Memory B cell (primary cell): ENCODE data around the gene UBE2G1.

ENCODE experiments used
- ATAC-seq: fragments of 150-1000 bp; cut with Tn5 transposase; 2 replicates; pipeline ENCODE4 v1.10.0; 2021; ENCODE audit warnings: low read depth, mild to moderate bottlenecking, moderate library complexity
- DNase-seq, 2 donors: peaks; one replicate each; pipeline ENCODE4 v3.0.0; 2022; ENCODE audit warnings: low spot score in 2 of 2
- H3K27ac Mint-ChIP-seq: one replicate; pipeline ENCODE4 v1.8.0; 2022; ENCODE audit warnings: mild to moderate bottlenecking, moderate library complexity, mixed read lengths
- H3K27me3 Mint-ChIP-seq: one replicate; pipeline ENCODE4 v1.8.0; 2022; ENCODE audit warnings: mixed read lengths
- H3K36me3 Mint-ChIP-seq: one replicate; pipeline ENCODE4 v1.8.0; 2022; ENCODE audit warnings: mild to moderate bottlenecking, mixed read lengths
- H3K4me1 Mint-ChIP-seq: one replicate; pipeline ENCODE4 v1.8.0; 2022; ENCODE audit warnings: mixed read lengths
- H3K4me3 Mint-ChIP-seq: one replicate; pipeline ENCODE4 v1.8.0; 2022; ENCODE audit warnings: mild to moderate bottlenecking, moderate library complexity, mixed read lengths
- H3K9me3 Mint-ChIP-seq: one replicate; pipeline ENCODE4 v1.8.0; 2022; ENCODE audit warnings: mixed read lengths

Gene UBE2G1

DNA sequence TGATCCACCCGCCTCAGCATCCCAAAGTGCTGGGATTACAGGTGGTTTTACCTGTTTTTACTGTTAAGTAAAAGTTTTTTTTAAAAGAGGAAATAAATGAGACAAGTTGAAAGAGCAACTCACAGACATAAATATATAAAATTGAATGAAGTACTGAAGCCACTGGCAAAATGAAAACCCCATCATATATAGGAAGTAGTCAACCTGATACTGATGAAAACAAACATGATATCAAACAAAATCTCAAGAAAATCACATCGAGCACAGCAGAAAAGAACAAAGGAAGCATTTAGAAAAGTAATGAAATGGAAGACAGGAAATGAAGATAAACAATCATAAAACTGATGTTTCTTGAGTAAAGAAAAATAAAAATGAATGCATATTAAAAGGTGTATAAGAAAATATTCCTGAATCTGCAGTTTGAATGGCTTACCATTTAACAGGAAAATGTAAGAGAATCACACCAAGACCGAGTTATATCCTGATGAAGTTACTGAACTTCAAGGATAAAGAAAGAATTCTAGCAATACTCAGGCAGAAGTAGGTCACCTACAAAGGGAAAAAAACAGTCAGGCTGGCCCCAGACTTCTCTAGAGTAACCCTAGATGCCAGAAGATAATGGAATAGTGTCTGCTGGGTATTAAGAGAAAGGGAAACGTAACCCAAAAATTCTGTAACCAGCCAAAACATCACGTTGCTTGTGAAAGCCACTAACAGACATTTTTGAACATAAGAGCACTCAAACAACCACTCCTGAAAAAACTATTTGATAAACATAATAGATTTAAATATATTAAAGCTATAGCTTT is 31.5 kb downstream of the UBE2G1 start:
- Mint-ChIP-seq H3K27me3 (no peaks in the 10 kb centered on the region), H3K4me1 (peaks cover 24% of the 10 kb centered on the region), H3K36me3 (peaks cover 5% of the 10 kb centered on the region), H3K9me3 (no peaks in the 10 kb centered on the region), H3K4me3 (peak overlapping the region; percentile 12), H3K27ac (peak overlapping the region; percentile 56)
- no peak for DNase-seq
- ATAC-seq: no peak

- ATAC-seq (no peak), DNase-seq (no peak)
- Mint-ChIP-seq H3K9me3 (no peaks in the 10 kb centered on the region), H3K36me3 (peaks cover 3% of the 10 kb centered on the region), H3K4me3 (no peak overlapping the region), H3K27me3 (no peaks in the 10 kb centered on the region), H3K4me1 (peaks cover 24% of the 10 kb centered on the region), H3K27ac (peak overlapping the region; percentile 56)
These were observed 32.1 kb downstream of the UBE2G1 start for GRCh38 chr17:4334332-4334731.

DNA sequence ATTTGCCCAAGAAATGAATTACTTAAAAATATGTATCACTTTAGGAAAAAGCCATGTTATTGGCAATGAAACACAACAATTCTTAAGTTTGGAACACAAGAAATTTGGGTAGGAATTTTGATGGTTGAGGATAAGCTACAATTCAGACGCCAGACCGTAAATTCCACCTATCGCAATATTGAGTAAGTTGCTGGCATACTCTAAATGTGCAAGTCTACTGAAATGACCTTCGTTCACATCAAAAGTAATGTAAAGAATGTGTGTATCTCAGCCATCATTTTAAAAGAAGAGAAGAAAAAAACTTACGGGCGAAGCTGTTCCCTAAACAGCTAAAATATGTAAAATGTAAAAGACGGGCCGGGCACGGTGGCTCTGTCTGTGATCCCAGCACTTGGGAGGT is 33.4 kb downstream of the UBE2G1 start:
- Mint-ChIP-seq H3K9me3 (no peaks in the 10 kb centered on the region), H3K27ac (peak overlapping the region; percentile 42), H3K4me3 (no peak overlapping the region), H3K36me3 (peaks cover 5% of the 10 kb centered on the region), H3K27me3 (no peaks in the 10 kb centered on the region), H3K4me1 (peaks cover 24% of the 10 kb centered on the region)
- ATAC-seq: no peak
- no peak for DNase-seq

GRCh38 chr17:4332296-4332970 is 34.0 kb downstream of the UBE2G1 start:
- H3K27me3 Mint-ChIP-seq: no peaks in the 10 kb centered on the region
- no peak overlapping the region for H3K4me3 Mint-ChIP-seq
- DNase-seq (no peak), ATAC-seq (no peak)
- H3K36me3 Mint-ChIP-seq: peaks cover 10% of the 10 kb centered on the region
- H3K27ac Mint-ChIP-seq: peak overlapping the region; percentile 42
- H3K4me1 Mint-ChIP-seq: peaks cover 30% of the 10 kb centered on the region
- H3K9me3 Mint-ChIP-seq: no peaks in the 10 kb centered on the region

DNA sequence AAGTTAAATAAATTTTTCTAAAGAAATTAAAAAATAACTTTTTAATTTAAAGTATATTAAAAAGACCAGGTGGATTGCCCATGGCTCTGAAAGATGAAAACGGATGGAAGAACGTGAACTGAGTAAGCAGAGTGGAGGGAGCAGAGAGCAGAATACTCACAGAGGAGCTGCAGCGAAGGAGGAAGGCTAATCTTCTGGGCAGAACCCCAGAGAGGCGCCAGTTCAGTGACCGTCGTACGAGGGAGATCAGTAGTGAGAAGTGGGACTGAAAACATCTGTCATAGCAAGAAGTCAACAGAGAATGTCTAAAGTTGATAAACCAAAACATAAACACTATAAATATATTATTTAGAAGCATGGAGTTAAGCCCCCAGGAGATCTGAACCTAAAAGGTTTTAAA is 34.9 kb downstream of the UBE2G1 start:
- ATAC-seq: peak; percentile 32
- Mint-ChIP-seq H3K4me3 (peak overlapping the region; percentile 4), H3K27ac (no peak overlapping the region)

DNA sequence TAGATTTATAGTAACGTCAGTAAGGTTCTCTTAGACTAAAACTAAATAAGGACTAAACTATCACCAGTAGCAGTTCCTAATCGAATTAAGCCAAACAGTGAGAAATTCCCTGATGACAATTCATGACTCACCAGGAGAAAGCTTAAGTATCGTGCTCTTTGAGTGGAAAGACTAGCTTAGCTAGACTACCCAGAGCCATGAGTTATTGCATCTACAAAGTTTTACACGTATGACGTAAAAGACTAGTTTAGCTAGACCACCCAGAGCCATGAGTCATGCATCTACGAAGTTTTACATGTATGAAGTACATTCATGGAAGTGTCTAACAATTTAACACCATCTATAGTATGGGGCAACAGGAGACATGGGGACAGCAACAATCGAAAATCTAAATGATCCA is 36.6 kb downstream of the UBE2G1 start:
- Mint-ChIP-seq H3K27ac (no peak overlapping the region), H3K36me3 (peaks cover 23% of the 10 kb centered on the region), H3K4me3 (no peak overlapping the region), H3K4me1 (peaks cover 34% of the 10 kb centered on the region), H3K27me3 (no peaks in the 10 kb centered on the region), H3K9me3 (no peaks in the 10 kb centered on the region)
- no peak for ATAC-seq
- DNase-seq: no peak

More for the DNA sequence above, 34.9 kb downstream of the UBE2G1 start:
- Mint-ChIP-seq H3K4me1 (peaks cover 33% of the 10 kb centered on the region), H3K27me3 (no peaks in the 10 kb centered on the region), H3K9me3 (no peaks in the 10 kb centered on the region), H3K36me3 (peaks cover 13% of the 10 kb centered on the region)
- no peak for DNase-seq

DNA sequence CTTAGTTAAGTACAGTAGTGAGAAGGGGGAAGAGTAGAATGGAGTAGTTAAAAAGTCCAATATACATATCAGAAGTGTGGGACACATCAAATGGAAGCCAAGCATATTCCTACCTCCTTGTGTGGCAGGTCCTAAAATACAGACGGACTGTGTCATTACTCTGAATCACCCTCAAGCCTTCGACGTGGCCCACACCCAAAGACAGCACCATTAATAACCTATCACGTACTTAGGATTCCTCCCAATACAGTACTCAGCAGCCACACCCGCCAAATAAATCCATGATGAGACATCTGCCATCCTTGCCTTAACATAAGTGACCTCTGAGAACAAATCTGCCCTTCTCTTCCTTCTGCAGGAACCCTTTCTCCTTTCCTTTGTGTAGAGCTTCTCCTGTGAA is 38.9 kb downstream of the UBE2G1 start:
- H3K36me3 Mint-ChIP-seq: peaks cover 22% of the 10 kb centered on the region
- H3K9me3 Mint-ChIP-seq: no peaks in the 10 kb centered on the region
- DNase-seq (no peak), ATAC-seq (no peak)
- H3K4me3 Mint-ChIP-seq: no peak overlapping the region
- H3K27ac Mint-ChIP-seq: no peak overlapping the region
- peaks cover 34% of the 10 kb centered on the region for H3K4me1 Mint-ChIP-seq
- no peaks in the 10 kb centered on the region for H3K27me3 Mint-ChIP-seq

GRCh38 chr17:4326608-4327007 is 39.9 kb downstream of the UBE2G1 start:
- Mint-ChIP-seq H3K27ac (no peak overlapping the region), H3K9me3 (no peaks in the 10 kb centered on the region), H3K36me3 (peaks cover 22% of the 10 kb centered on the region), H3K4me3 (no peak overlapping the region), H3K4me1 (peaks cover 37% of the 10 kb centered on the region), H3K27me3 (no peaks in the 10 kb centered on the region)
- ATAC-seq: no peak
- no peak for DNase-seq

DNA sequence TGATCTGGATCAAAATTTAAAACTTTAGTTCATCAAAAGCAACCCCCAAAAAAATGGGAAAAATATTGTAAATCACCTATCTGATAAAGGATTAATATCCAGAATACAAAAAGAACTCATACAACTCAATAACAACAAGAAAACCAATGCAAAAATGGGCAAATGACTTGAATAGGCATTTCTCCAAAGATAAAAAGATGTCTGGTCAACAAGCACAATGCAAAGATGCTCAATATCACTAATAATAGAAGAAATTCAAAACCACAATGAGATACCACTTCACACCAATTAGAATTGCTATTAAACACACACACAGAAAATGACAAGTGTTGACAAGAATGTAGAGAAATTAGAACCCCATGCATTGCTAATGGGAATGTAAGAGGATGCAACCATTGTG is 40.4 kb downstream of the UBE2G1 start:
- ATAC-seq (no peak), DNase-seq (no peak)
- H3K27me3 Mint-ChIP-seq: no peaks in the 10 kb centered on the region
- peaks cover 22% of the 10 kb centered on the region for H3K36me3 Mint-ChIP-seq
- peaks cover 34% of the 10 kb centered on the region for H3K4me1 Mint-ChIP-seq
- H3K9me3 Mint-ChIP-seq: no peaks in the 10 kb centered on the region
- no peak overlapping the region for H3K4me3 Mint-ChIP-seq
- no peak overlapping the region for H3K27ac Mint-ChIP-seq

- H3K4me3 Mint-ChIP-seq: no peak overlapping the region
- no peaks in the 10 kb centered on the region for H3K27me3 Mint-ChIP-seq
- DNase-seq (no peak), ATAC-seq (no peak)
- peaks cover 22% of the 10 kb centered on the region for H3K36me3 Mint-ChIP-seq
- H3K9me3 Mint-ChIP-seq: no peaks in the 10 kb centered on the region
- no peak overlapping the region for H3K27ac Mint-ChIP-seq
- H3K4me1 Mint-ChIP-seq: peaks cover 34% of the 10 kb centered on the region
These were observed 42.0 kb downstream of the UBE2G1 start for GRCh38 chr17:4324463-4324862.

DNA sequence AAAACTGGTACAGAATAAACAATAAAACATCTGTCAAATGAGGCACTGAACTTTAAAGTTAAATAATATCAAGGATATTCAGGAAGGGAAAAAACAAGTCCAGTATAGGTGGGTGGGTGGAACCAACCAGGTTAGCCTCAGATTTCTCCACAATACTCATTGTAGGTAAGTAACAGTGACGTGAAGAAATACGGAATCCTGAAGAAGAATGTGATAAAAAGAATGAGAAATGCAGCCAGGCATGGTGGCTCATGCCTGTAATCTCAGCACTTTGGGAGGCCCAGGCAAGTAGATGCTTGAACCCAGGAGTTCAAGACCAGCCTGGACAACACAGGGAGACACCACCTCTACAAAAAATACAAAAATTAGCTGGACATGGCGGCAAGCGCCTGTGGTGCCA is 47.3 kb downstream of the UBE2G1 start:
- H3K4me1 Mint-ChIP-seq: peaks cover 36% of the 10 kb centered on the region
- no peak for ATAC-seq
- no peaks in the 10 kb centered on the region for H3K9me3 Mint-ChIP-seq
- DNase-seq: no peak
- H3K27me3 Mint-ChIP-seq: no peaks in the 10 kb centered on the region
- H3K36me3 Mint-ChIP-seq: peaks cover 2% of the 10 kb centered on the region
- no peak overlapping the region for H3K27ac Mint-ChIP-seq
- no peak overlapping the region for H3K4me3 Mint-ChIP-seq

DNA sequence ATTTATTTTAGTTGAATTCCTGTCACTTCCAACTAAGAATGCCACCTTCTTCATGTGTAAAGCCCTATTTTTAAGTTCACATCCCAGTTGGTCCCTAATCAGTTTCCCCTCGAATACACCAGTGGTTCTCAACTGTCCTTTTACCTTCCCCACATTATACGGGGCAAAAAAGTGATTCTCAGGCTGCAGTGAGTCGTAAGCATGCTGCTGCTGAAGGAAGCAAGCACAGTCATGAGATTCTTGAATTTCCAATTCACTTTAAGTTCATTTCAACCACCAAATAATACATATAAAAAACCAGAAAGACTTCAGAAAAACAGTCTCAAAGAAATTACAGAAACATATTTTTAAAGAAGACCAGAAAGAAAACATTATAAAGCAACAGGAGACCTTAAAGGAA is 47.9 kb downstream of the UBE2G1 start:
- no peaks in the 10 kb centered on the region for H3K27me3 Mint-ChIP-seq
- H3K4me1 Mint-ChIP-seq: peaks cover 39% of the 10 kb centered on the region
- H3K27ac Mint-ChIP-seq: no peak overlapping the region
- no peak overlapping the region for H3K4me3 Mint-ChIP-seq
- DNase-seq (no peak), ATAC-seq (no peak)
- H3K36me3 Mint-ChIP-seq: peaks cover 2% of the 10 kb centered on the region
- no peaks in the 10 kb centered on the region for H3K9me3 Mint-ChIP-seq

- DNase-seq (no peak), ATAC-seq (no peak)
- no peak overlapping the region for H3K27ac Mint-ChIP-seq
- peaks cover 2% of the 10 kb centered on the region for H3K36me3 Mint-ChIP-seq
- no peaks in the 10 kb centered on the region for H3K27me3 Mint-ChIP-seq
- H3K4me1 Mint-ChIP-seq: peaks cover 42% of the 10 kb centered on the region
- H3K9me3 Mint-ChIP-seq: no peaks in the 10 kb centered on the region
- no peak overlapping the region for H3K4me3 Mint-ChIP-seq
These were observed 48.3 kb downstream of the UBE2G1 start for GRCh38 chr17:4318186-4318585.

GRCh38 chr17:4317610-4318009 is 48.9 kb downstream of the UBE2G1 start:
- no peak for DNase-seq
- H3K4me3 Mint-ChIP-seq: no peak overlapping the region
- H3K4me1 Mint-ChIP-seq: peaks cover 45% of the 10 kb centered on the region
- H3K27ac Mint-ChIP-seq: no peak overlapping the region
- no peaks in the 10 kb centered on the region for H3K27me3 Mint-ChIP-seq
- peaks cover 2% of the 10 kb centered on the region for H3K36me3 Mint-ChIP-seq
- no peaks in the 10 kb centered on the region for H3K9me3 Mint-ChIP-seq
- ATAC-seq: no peak

DNA sequence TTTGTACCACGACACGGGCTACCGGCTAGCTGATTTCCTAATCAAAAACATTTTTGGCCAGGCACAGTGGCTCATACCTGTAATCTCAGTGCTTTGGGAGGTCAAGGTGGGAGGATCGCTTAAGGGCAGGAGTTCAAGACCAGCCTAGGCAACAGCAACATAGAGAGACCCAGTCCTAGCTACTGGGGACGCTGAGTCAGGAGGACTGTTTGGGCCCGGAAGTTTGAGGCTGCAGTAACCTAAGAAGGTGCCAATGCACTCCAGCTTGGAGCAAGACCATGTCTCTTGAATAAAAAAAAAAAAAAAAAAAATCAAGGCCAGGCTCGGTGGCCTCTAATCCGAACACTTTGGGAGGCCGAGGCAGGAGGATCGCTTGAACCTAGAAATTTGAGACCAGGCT is 49.8 kb downstream of the UBE2G1 start:
- H3K4me3 Mint-ChIP-seq: no peak overlapping the region
- ATAC-seq (no peak), DNase-seq (no peak)
- H3K9me3 Mint-ChIP-seq: no peaks in the 10 kb centered on the region
- H3K36me3 Mint-ChIP-seq: peaks cover 2% of the 10 kb centered on the region
- H3K27me3 Mint-ChIP-seq: no peaks in the 10 kb centered on the region
- no peak overlapping the region for H3K27ac Mint-ChIP-seq
- peaks cover 39% of the 10 kb centered on the region for H3K4me1 Mint-ChIP-seq
